MM.1S (cell line): ENCODE measurements around the gene GNG10.

Experiments used
- DNase-seq: peaks from one replicate; pipeline ENCODE4 v3.0.0-alpha.2; 2015
- H2AFZ ChIP-seq: fragments of 300-600 bp; sonication (generic); 2 replicates; pipeline ENCODE4 v1.6.0; 2016; ENCODE audit warnings: antibody characterized with exemption, low read length
- H3F3A ChIP-seq: fragments of 300-600 bp; sonication (generic); 2 replicates; pipeline ENCODE4 v1.6.1; 2016; ENCODE audit warnings: mild to moderate bottlenecking, antibody characterized with exemption, low read length, moderate library complexity, mixed read lengths; ENCODE audit not compliant: insufficient read depth
- H3K27ac ChIP-seq: fragments of 300-600 bp; sonication (generic); 2 replicates; pipeline ENCODE4 v1.5.1; 2016; ENCODE audit warnings: mild to moderate bottlenecking, low read length
- H3K27me3 ChIP-seq: fragments of 300-600 bp; sonication (generic); replicated peaks from 2 replicates; pipeline ENCODE4 v1.6.0; 2016; ENCODE audit warnings: low read length; ENCODE audit not compliant: insufficient read depth
- H3K36me3 ChIP-seq: fragments of 300-600 bp; sonication (generic); replicated peaks from 2 replicates; pipeline ENCODE4 v1.6.1; 2016; ENCODE audit warnings: mild to moderate bottlenecking, low read length, mixed read lengths; ENCODE audit not compliant: insufficient read depth
- H3K4me1 ChIP-seq: fragments of 300-600 bp; sonication (generic); 2 replicates; pipeline ENCODE4 v1.6.1; 2016; ENCODE audit warnings: low read length, mixed read lengths
- H3K4me2 ChIP-seq: fragments of 300-600 bp; sonication (generic); 2 replicates; pipeline ENCODE4 v1.6.0; 2016; ENCODE audit warnings: low read depth, low read length
- H3K4me3 ChIP-seq: fragments of 300-600 bp; sonication (generic); 2 replicates; pipeline ENCODE4 v1.5.1; 2016; ENCODE audit warnings: low read length, mixed read lengths
- H3K79me2 ChIP-seq: fragments of 300-600 bp; sonication (generic); 2 replicates; pipeline ENCODE4 v1.6.1; 2016; ENCODE audit warnings: mixed run types, low read length, mixed read lengths
- H3K9ac ChIP-seq: fragments of 300-600 bp; sonication (generic); 2 replicates; pipeline ENCODE4 v1.6.1; 2016; ENCODE audit warnings: low read length, mixed read lengths
- H3K9me2 ChIP-seq: fragments of 300-600 bp; sonication (generic); replicated peaks from 2 replicates; pipeline ENCODE4 v1.6.1; 2016; ENCODE audit warnings: mild to moderate bottlenecking, low read length, mixed read lengths; ENCODE audit not compliant: insufficient read depth
- H3K9me3 ChIP-seq: fragments of 300-600 bp; sonication (generic); replicated peaks from 2 replicates; pipeline ENCODE4 v1.6.1; 2016; ENCODE audit warnings: mild to moderate bottlenecking, low read length, mixed read lengths; ENCODE audit not compliant: insufficient read depth
- H4K20me1 ChIP-seq: fragments of 300-600 bp; sonication (generic); 2 replicates; pipeline ENCODE4 v1.6.1; 2016; ENCODE audit warnings: mild to moderate bottlenecking, low read length, moderate library complexity, mixed read lengths; ENCODE audit not compliant: insufficient read depth
- EZH2 ChIP-seq: fragments of 300-600 bp; sonication (generic); optimal IDR thresholded peaks from 2 replicates; pipeline ENCODE3; 2017; ENCODE audit warnings: low read depth, mild to moderate bottlenecking, antibody characterized with exemption, low read length, mixed read lengths
- EZH2phosphoT487 ChIP-seq: fragments of 300-600 bp; sonication (generic); IDR thresholded peaks from 2 replicates; pipeline ENCODE4 v1.6.1; 2018; ENCODE audit warnings: antibody characterized with exemption, low read length
- TF ChIP-seq, protein P1 (sequence below): fragments of 300-600 bp; sonication (generic); IDR thresholded peaks from 2 replicates; pipeline ENCODE4 v1.5.1; 2016; ENCODE audit warnings: antibody characterized with exemption, low read length, mixed read lengths

GNG10 gene

DNA sequence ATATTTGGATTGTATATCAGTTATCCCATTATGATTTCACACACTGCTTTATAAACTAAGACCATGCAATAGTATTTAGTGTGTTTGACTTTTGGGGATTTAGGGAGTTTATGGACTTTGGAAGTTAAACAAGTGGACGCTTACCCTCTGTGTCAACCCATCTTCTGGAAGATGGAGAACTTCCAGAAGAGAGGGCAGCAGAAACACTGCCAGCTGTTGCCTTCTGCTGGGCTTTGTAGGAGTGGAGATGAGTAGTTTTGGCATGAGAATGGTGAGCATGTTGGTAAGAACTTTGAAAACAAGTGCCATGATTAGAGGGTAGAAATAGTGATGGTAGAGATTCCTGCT, 28.0 kb upstream of the GNG10 start:
- Histone ChIP-seq H3K9ac (no peak overlapping the region), H3F3A (0 out of 2 replicates have a peak, but pooled peaks cover 5% of the 10 kb centered on the region), H3K4me2 (peak overlapping the region; percentile 87; the same call in 1 of the 2 replicates), H3K27ac (no peak overlapping the region), H3K27me3 (no peaks in the 10 kb centered on the region), H3K79me2 (peaks cover 70% of the 10 kb centered on the region), H4K20me1 (peaks cover 16% of the 10 kb centered on the region; the same call in 1 of the 2 replicates), H3K4me3 (no peak overlapping the region), H2AFZ (no peak overlapping the region), H3K36me3 (no peaks in the 10 kb centered on the region), H3K9me3 (no peaks in the 10 kb centered on the region), H3K9me2 (no peaks in the 10 kb centered on the region), H3K4me1 (peaks cover 5% of the 10 kb centered on the region; the same call in 1 of the 2 replicates)
- TF ChIP-seq EZH2 (no peak), EZH2phosphoT487 (no peak)
- TF ChIP-seq, protein P1, sequence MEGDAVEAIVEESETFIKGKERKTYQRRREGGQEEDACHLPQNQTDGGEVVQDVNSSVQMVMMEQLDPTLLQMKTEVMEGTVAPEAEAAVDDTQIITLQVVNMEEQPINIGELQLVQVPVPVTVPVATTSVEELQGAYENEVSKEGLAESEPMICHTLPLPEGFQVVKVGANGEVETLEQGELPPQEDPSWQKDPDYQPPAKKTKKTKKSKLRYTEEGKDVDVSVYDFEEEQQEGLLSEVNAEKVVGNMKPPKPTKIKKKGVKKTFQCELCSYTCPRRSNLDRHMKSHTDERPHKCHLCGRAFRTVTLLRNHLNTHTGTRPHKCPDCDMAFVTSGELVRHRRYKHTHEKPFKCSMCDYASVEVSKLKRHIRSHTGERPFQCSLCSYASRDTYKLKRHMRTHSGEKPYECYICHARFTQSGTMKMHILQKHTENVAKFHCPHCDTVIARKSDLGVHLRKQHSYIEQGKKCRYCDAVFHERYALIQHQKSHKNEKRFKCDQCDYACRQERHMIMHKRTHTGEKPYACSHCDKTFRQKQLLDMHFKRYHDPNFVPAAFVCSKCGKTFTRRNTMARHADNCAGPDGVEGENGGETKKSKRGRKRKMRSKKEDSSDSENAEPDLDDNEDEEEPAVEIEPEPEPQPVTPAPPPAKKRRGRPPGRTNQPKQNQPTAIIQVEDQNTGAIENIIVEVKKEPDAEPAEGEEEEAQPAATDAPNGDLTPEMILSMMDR, result no peak
- no peak for DNase-seq

DNA sequence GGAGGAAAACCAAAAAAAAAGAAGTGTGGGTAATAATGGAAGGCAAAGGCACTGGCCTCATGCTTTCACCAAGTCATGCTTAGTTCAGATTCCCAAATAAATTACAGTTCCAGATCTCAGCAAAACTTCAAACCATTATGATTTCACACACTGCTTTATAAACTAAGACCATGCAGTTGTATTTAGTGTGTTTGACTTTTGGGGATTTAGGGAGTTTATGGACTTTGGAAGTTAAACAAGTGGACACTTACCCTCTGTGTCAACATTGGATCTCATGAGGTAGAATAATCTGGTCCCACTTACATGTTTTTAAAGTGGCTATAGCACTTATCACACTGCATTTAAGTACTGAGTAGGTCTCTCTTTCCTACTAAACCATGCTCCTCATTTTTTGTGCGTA, 26.5 kb upstream of the GNG10 start:
- TF ChIP-seq EZH2phosphoT487 (no peak), EZH2 (no peak)
- TF ChIP-seq, protein P1, result no peak
- Histone ChIP-seq H4K20me1 (peaks cover 16% of the 10 kb centered on the region; the same call in 1 of the 2 replicates), H3K4me2 (no peak overlapping the region)

DNA sequence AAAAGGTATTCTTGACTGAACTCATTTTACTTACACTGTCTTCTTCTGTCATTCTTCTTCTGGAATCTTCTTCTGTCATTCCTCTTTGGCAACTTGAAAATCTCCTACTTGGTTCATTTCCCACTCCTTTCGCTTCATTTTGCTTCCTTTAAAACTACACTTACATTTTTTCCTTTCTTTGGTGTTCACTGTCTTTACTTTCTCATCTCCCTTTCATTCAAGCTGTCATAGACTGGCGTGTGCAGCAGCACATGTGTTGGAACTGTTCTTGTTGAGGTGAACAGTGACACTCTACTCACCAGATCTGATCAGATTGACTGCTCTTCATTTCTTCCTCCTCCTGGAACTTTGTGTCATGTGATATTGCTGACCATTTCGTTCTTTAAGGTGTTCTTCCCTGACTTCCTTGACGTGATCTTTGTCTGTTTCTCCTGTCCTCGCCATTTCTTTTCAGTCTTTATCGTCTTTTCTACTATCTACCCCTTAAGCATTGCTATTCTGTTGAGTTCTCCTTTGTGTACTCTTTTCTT, 23.9 kb upstream of the GNG10 start:
- Histone ChIP-seq H3F3A (no peaks in the 10 kb centered on the region), H3K27me3 (no peaks in the 10 kb centered on the region), H3K9ac (no peak overlapping the region), H3K9me2 (no peaks in the 10 kb centered on the region), H3K27ac (no peak overlapping the region), H3K4me1 (peaks cover 3% of the 10 kb centered on the region; the same call in 1 of the 2 replicates), H2AFZ (no peak overlapping the region), H3K4me2 (no peak overlapping the region), H4K20me1 (peaks cover 16% of the 10 kb centered on the region; the same call in 1 of the 2 replicates), H3K79me2 (peaks cover 72% of the 10 kb centered on the region), H3K9me3 (no peaks in the 10 kb centered on the region), H3K36me3 (no peaks in the 10 kb centered on the region), H3K4me3 (no peak overlapping the region)
- DNase-seq, result no peak
- TF ChIP-seq, protein P1, result no peak
- no peak for TF ChIP-seq EZH2phosphoT487
- TF ChIP-seq EZH2, result no peak

More for the DNA sequence above, 26.5 kb upstream of the GNG10 start:
- Histone ChIP-seq H3K9me3 (no peaks in the 10 kb centered on the region), H3K36me3 (no peaks in the 10 kb centered on the region), H3K27me3 (no peaks in the 10 kb centered on the region), H3K4me3 (no peak overlapping the region), H3K79me2 (peaks cover 84% of the 10 kb centered on the region), H3K4me1 (peaks cover 5% of the 10 kb centered on the region; the same call in 1 of the 2 replicates), H2AFZ (no peak overlapping the region), H3F3A (0 out of 2 replicates have a peak, but pooled peaks cover 5% of the 10 kb centered on the region), H3K9ac (no peak overlapping the region), H3K9me2 (no peaks in the 10 kb centered on the region), H3K27ac (no peak overlapping the region)
- no peak for DNase-seq
